ENCODE data around the gene ERCC8. TPM values are rescaled to one million over a fixed set of nuclear protein-coding genes. Genes with fewer than 3 reads are reported as not detected.
A peak's percentile ranks its signal among the peaks of the same experiment; 100 is the strongest.
"Not testable (repeated sequence)": the region's sequence is repeated elsewhere in the genome, so short reads cannot be mapped to it uniquely, and the experiment has no call there.

The ERCC8 gene, protein sequence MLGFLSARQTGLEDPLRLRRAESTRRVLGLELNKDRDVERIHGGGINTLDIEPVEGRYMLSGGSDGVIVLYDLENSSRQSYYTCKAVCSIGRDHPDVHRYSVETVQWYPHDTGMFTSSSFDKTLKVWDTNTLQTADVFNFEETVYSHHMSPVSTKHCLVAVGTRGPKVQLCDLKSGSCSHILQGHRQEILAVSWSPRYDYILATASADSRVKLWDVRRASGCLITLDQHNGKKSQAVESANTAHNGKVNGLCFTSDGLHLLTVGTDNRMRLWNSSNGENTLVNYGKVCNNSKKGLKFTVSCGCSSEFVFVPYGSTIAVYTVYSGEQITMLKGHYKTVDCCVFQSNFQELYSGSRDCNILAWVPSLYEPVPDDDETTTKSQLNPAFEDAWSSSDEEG
- 1 to 10 TPM; 6.1 to 9.0 TPM for total RNA-seq
- long read RNA-seq, transcript ERCC8-201 (12 exons, 2,017 nt): major isoform, 9 of 11 reads
- long read RNA-seq, partial matches to known transcripts: 1 of 11 reads
- long read RNA-seq, other reads (novel, unspliced or antisense): 1 of 11 reads

DNA sequence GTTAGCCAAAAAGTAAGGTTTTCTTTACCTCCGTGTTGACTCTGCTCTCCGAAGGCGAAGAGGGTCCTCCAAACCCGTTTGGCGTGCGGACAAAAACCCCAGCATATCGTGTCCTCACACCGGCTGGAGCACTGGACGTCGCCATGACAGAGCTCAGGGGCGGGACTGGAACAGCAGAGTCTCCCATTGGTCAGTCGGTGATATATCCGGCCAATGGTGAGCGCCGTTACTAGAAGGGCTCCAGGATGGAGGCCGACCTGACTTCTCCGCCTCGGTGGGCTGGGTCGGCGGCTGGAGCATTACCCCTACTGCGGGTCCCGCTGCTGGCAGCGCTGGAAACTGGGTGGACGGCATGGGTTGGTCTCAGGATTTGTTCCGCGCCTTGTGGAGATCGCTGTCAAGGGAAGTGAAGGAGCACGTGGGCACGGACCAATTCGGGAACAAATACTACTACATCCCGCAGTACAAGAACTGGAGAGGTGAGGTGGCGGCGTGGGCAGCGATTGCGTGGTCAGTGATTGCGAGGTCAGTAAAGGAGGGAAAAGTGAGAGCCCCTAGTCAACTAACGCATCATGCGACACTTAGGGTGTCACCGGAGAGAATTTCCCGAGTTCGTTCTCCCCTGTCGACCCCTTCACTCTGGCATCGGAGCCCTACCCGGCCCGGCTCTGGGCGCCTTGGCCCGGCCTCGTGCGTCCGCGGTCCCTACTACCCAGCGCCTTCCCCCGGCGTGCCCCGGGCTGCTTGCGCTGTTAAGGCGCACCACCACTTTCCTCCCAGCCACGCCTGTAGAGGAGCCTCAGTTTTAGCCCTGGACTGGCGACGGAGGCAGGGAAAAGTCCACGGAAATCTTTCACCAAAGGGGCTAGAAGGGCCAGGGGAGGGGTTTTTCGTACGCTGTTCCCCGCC is at the start of gene ERCC8, which contains the start of gene NDUFAF2:
TSS of gene ERCC8 (minus strand) at position 167 of the 909 bp plus-strand sequence. CDS start at position 105, 62 bp downstream.
TSS of gene NDUFAF2 (plus strand) at position 302 of the 909 bp plus-strand sequence. CDS start at position 353, 51 bp downstream.
- intact Hi-C loops (cut with DNase I): loop anchor here in 1 of 2 donors (10.0 kb wide), 1 partner anchor 380 kb away; no protein-coding TSS in a partner anchor
- peak; percentile 94 for DNase-seq
- ATAC-seq: peak; percentile 100

DNA sequence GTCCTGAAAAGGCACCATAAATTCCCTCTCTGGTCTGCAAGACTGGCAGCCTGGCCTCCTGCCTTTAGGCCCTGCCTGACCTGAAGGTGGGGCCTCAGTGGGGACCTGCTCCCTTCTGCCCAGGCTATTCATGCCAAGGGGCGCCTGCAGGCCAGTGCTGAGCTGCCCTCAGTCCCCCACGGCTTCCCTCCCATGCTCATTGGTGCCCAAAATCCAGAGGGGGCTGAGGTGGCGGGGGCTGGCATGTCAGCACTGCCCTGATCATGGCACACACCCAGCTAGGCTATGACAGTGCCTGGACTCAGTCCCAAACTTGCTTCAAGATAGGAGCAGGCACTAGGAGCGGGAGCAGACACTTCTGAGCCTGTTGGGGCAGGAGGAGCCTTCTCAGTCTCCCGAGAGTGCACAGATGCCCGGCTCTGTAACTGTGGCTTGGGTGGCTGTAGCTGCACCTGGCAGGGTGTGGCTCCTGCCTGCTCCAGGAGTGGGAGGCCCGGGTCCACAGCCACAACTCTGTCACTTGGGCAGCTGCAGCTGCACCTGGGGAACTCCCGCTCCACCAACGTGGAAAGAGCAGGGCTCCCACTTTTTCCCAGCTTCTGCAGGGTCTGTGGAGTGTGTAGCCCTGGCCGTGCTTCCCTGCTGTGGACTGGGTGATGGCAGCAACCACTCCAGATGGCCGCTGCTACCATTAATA is 49.2 kb upstream of the ERCC8 start:
- ATAC-seq (peak; percentile 79 to 91), DNase-seq (no peak)
- intact Hi-C loops (cut with DNase I): no loop called here

DNA sequence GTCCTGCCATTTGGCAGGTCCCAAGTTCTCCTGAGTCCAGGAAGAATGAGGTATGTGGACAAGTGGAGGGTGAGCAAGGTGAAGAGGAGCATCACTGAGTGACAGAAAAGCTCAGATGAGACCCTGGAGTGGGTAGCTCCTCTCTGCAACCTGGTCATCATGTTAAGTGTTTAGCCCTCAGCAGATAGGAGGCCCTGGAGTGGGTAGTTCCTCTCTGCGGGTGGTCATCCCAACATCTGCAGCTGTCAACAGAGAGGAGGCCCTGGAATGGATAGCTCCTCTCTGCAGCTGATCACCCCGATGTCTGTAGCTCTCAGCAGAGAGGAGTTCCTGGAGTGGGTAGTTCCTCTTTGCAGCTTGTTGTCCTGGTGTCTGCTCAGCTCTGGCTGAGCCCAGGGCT is 48.6 kb upstream of the ERCC8 start:
- ATAC-seq (peak; percentile 9 to 10), DNase-seq (no peak)
- intact Hi-C loops (cut with DNase I): no loop called here

DNA sequence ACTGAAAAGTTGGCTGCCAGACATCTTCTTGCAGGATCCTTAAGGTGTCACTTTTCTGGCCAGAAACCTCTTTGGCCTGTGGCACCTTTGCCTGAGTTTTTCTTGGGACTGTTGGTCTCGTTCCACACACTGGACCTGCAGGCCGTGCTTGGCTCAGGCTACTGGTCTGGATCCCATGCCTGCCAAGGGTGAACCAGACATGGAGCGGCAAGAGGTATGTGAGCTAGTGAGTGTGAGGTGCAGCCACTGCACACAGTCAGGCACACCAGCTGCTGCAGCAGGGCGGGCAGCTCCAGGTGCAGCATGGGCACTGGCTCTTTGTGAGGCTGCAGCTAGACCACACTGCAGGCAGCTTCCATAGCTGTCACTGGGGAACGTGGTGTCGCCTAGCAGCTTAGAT is 48.0 kb upstream of the ERCC8 start:
- intact Hi-C loops (cut with DNase I): no loop called here
- no peak for DNase-seq
- ATAC-seq: peak; percentile 65 to 84

DNA sequence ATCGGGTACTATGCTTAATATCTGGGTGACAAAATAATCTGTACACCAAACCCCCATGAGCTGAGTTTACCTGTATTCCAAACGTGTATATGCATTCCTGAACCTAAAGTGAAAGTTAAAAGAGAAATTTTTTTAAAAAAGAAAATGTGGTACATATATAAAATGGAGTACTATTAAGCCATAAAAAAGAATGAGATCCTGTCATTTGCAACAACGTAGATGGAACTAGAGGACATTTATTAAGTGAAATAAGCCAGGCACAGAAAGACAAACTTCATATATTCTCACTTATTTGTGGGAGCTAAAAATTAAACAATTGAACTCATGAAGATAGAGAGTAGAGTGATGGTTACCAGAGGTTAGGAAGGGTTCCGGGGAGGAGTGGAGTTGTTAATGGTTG is 44.9 kb upstream of the ERCC8 start:
- DNase-seq (no peak), ATAC-seq (no peak)
- intact Hi-C loops (cut with DNase I): no loop called here

DNA sequence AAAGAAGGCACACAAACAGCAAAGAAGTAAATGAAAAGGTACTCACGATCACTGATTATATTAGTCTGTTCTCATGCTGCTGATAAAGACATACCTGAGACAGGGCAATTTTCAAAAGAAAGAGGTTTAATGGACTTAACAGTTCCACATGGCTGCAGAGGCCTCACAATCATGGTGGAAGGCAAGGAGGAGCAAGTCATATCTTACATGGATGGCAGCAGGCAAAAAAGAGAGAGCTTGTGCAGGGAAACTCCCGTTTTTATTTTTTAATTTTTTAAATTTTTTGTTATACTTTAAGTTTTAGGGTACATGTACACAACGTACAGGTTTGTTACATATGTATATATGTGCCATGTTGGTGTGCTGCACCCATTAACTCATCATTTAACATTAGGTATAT is 37.3 kb upstream of the ERCC8 start:
- intact Hi-C loops (cut with DNase I): not testable (repeated sequence)

DNA sequence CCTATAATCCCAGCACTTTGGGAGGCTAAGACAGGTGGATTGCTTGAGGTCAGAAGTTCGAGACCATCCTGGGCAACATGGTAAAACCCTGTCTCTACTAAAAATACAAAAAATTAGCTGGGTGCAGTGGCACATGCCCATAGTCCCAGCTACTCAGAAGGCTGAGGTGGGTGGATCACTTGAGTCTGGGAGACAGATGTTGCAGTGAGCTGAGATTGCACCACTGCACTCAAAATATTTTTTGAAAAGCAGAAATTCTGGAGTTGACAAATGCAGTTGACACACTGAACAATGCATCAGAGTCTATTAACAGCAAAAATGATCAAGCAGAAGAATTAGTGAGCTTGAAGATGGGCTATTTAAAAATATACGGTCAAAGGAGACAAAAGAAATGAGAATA is 35.6 kb upstream of the ERCC8 start:
- ATAC-seq (no peak), DNase-seq (no peak)
- intact Hi-C loops (cut with DNase I): no loop called here

More for the DNA sequence above, 37.3 kb upstream of the ERCC8 start:
- not testable (repeated sequence) for DNase-seq, ATAC-seq

DNA sequence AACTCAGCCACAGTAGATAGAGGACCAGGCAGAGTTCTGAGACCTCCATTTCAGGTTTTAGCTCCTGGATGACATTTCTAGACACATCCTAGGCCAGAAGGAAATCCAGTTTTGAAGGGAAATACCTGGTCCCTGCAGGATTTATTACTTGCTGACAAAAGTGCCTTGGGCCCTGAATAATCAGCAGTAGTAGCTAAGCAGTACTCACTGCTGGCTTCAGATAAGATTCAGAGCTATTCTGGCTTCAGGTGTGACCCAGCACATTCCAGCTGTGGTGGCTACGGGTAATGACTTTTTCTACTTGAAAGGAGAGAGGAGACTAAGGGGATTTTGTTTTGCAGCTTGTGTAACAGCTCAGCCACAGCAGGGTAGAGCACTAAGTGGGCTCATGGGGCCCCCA is 34.1 kb upstream of the ERCC8 start:
- DNase-seq (no peak), ATAC-seq (peak in 1 of 2 donors; percentile 47)
- intact Hi-C loops (cut with DNase I): no loop called here

DNA sequence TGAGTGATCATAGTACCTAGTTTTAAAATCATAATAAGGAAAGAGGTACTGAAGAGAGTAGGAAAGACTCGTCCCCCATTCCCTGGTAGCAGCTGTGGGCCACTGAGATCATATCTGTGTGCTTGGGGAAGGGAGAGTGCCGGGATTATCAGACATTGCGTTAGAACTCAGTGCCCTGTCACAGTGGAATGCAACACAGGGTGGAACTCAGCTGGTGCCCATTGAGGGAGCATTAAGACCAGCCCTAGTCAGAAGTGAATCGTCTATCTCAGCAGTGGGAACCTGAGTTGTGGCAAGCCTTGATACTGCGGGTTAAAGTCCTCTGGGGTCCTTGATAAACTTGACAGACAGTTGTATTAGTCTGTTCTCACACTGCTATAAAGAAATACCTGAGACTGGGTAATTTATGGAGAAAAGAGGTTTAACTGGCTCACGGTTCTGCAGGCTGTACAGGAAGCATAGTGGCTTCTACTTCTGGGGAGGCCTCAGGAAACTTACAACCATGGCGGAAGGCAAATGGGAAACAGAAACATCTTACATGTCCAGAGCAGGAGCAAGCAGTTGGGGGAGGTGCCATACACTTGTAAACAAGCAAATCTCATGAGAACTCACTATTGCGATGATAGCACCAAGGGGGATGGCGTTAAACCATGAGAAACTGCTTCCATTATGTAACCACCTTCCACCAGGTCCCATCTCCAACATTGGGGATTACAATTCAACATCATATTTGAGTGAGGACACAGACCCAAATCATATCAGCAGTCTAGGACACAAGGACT is 33.3 kb upstream of the ERCC8 start:
- no peak for DNase-seq
- ATAC-seq: no peak
- intact Hi-C loops (cut with DNase I): no loop called here

DNA sequence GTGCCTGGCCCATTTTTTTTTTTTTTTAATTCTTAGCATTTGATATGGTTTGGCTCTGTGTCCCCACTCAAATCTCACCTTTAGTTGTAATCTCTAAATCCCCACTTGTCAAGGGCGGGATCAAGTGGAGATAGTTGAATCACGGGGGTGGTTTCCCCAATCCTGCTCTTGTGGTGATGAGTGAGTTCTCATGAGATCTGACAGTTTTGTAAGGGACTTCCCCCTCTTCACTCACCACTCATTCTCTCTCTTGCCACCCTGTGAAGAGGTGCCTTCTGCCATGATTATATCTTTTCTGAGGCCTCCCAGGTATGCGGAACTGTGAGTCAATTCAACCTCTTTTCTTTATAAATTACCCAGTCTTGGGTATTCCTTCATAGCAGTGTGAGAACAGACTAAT is 27.4 kb upstream of the ERCC8 start:
- DNase-seq (no peak), ATAC-seq (peak; percentile 50 to 63)
- intact Hi-C loops (cut with DNase I): no loop called here

DNA sequence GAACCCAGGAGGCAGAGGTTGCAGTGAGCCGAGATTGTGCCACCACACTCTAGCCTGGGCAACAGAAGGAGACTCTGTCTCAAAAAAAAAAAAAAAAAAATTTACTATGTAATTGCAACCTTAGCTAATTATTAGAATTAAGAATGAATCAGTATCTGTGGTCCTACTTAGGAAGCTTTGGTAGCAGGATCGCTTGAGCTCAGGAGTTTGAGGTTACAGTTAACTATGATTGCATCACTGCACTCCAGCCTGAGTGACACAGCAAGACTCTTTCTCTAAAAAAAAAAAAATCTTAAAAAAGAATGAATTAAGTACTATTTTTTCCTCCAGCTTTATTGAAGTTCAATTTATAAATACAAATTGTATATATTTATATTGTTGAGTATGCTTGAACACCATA is 16.8 kb upstream of the ERCC8 start:
- intact Hi-C loops (cut with DNase I): no loop called here
- ATAC-seq: no peak
- DNase-seq: no peak

DNA sequence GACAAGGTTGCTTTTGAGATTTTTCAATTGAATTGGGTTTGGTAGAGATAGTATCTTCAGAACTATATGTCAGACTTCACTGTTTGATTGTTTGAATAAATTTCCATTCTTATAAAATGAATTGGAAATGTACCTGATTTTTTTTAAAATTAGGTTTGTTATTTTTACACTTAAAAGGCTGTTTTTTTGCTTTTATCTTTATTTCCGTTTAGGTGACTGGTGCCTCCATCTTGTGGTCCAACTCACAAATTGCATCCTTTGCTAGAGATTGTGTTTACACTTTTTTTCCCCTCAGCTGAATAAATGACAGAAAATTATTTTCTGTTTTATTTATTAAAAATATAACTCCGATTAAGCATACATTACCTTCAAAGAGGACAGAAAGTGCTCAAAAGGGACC is 15.7 kb upstream of the ERCC8 start:
- DNase-seq (no peak), ATAC-seq (no peak)
- intact Hi-C loops (cut with DNase I): no loop called here

DNA sequence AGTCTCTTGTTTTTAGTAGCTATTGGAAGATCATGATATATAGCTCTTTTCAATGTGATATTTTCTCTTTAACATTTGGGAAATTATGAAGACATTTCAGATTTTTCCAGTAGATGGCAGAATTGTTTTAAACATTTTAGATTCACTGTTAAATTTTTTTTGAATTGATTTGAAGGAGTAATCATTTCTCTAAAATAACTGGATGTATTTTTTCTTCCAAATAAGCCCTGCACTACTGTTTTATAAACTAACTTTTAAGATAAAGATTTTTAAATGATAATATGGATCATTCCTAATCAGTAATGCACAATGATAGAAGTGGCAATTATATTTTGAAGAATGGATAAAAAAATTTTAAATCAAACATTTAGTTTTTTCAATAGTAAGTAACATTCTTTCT is 14.3 kb upstream of the ERCC8 start:
- DNase-seq (no peak), ATAC-seq (no peak)
- intact Hi-C loops (cut with DNase I): no loop called here

DNA sequence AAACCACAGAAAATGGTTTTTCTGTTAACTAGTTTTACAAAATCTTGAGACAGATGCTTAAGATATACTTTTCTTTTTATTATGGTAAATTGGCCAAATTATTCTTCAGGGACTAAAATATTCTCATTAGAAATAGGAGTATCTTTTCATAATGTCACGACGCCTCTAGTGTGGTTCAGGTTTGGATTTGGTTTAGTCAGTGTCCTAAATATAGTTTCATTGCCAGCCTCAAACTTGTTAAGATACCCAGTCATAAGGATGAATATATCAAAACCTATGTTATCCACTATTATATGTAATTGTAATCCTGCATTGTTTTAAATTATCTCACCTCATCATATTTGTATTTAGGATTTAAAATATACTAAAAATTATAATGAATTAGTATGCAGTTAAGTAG is 13.8 kb upstream of the ERCC8 start:
- DNase-seq (no peak), ATAC-seq (no peak)
- intact Hi-C loops (cut with DNase I): no loop called here

DNA sequence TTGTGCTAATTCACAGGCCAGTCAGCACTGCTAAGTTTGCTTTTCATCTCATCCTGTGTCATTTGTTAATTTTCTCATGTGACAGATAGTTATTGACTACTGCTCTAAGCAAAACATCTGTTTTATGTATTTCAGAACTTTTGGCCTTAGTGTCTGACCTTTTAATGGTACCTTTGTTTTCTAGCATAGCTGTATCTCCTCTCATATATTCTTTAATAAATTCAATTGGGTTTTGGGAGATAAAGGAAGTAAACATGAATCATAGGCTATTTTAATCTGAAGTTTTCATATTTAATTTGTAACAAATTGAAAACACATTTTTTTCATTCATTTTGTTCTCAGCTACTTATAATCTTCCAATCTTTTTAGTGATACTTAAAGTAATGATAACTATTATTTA is 13.2 kb upstream of the ERCC8 start:
- intact Hi-C loops (cut with DNase I): no loop called here
- DNase-seq (no peak), ATAC-seq (no peak)

DNA sequence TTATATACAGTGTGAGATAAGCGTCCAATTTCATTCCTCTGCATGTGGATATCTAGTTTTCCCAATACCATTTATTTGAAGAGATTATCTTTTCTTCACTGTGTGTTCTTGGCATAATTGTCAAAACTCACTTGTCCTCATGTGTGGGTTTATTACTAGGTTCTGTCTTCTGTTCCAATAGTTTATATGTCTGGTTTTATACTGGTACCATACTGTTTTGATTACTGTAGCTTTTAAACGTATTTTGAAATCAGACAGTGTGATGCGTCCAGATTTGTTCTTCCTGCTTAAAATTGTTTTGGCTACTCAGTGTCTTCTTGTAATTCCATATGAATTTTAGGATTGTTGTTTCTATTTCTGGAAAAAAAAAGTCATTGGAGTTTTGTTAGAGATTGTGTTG is 10.4 kb upstream of the ERCC8 start:
- no peak for DNase-seq
- intact Hi-C loops (cut with DNase I): no loop called here
- ATAC-seq: no peak

DNA sequence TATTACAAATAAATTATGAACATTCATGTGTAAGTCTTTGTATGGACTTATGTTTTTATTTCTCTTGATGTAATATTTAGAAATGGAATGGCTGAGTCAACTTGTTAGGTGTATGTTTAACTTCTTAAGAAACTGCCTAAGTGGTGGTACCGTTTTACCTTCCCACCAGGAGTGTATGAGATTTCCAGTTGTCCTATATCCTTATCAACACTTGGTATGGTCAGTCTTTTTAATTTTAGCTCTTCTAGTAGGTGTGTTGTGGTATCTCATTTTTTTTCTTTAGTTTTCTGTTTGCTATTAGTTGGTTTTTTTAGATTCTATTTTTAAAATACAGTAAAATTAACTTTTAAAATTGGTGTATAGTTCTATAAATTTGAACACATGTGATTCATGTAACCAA is 3.9 kb upstream of the ERCC8 start:
- DNase-seq (no peak), ATAC-seq (no peak)
- intact Hi-C loops (cut with DNase I): loop anchor here in 1 of 2 donors (10.0 kb wide), 1 partner anchor 376 kb away; no protein-coding TSS in a partner anchor

DNA sequence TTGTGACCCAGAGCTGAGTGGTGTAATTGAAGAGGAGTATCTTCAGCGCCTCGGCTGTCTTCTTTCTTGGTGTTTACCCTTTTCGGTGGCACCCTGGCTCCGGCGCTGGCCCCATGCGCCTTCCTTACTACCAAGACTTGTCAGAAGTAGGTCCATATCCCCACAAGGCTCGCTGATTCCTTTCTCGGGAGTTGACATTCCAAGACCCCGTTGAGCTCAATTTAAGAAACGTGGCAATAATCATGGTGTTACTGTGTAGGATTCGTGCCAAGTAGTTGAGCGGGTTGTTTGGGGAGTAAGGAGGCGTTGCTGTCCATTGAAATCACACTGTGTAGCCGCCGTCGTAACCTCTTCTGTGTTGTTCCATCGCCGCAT is 930 bp upstream of the ERCC8 start:
- ATAC-seq (peak; percentile 34 to 61), DNase-seq (no peak)
- intact Hi-C loops (cut with DNase I): loop anchor here in 1 of 2 donors (10.0 kb wide), 1 partner anchor 379 kb away; no protein-coding TSS in a partner anchor
